ENCODE data around the gene FAM78B.

Gene FAM78B

DNA sequence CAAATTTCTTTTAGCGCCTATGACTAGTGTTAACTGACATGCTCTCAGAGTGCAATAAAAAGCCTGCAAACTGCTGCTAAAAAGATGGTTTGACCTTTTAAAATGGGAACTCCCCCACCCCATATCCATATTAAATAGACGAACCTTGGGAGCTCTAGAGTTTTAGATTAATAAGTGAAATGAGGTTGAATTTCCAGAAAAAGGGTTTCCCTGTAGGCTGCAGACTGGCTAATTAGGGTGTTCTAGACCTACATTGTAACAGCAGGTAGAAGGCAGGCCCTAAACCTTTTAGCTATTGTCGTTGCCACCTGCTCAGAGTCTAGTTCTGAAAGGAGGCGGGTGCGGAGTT, 2.2 kb downstream of the FAM78B start:
- DNase-seq = no peak

DNA sequence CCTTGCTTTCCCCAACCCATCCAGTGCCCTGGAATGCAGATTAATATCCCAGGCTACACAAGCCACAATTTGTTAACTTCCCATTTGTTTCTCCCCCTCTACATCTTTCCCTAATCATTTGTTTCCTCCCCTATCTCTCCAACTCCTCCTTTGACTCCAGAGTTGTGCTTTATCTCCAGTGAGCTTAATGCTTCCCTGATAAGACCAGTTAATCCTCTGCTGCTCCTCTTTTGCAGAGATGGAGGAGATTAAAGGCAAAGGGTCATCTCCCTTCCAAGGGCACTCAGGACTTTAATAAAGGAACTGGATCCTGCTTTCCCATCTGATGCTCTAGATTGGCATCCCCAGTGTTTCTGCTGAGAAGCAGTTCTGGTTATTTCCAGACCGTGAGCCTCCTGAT, 7.1 kb downstream of the FAM78B start:
- no peak for DNase-seq

DNA sequence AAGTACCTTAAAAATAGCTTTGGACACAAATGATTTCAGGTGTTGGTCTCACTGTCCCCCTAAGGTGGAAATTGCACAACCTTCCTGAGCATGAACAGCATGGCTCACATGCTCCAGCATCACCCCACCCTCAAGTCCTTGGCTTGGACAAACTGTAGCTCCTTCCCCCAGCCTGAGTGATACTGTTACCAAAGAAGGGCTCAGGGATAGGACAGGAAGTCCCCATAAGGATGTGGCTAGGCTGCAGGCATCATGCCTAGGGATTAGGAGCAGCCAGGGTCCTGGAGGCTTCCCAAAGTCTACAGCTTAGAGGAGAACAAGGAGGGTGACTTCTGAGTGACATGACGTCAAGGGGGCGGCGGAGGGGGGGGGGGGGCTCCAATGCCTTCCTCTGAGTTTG, 10.1 kb downstream of the FAM78B start:
- DNase-seq = no peak

DNA sequence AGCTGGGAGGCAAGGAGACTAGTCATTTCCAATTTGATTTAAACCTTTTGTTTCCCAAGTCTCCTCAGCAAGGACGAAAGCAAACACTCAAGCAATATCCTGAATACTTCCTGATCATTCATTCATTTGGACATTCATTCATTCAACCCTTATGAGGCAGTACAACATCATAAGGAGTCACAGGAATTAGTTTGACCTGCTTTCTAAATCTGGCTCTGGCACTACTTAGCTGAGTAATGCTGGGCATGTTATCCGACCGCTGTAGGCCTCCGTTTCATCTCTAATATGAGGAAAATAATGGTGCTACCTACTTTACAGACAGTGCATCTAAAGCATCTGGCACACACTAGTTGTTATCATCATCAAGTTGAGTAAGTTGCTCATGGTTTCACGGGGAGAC, 11.7 kb downstream of the FAM78B start:
- DNase-seq = no peak

DNA sequence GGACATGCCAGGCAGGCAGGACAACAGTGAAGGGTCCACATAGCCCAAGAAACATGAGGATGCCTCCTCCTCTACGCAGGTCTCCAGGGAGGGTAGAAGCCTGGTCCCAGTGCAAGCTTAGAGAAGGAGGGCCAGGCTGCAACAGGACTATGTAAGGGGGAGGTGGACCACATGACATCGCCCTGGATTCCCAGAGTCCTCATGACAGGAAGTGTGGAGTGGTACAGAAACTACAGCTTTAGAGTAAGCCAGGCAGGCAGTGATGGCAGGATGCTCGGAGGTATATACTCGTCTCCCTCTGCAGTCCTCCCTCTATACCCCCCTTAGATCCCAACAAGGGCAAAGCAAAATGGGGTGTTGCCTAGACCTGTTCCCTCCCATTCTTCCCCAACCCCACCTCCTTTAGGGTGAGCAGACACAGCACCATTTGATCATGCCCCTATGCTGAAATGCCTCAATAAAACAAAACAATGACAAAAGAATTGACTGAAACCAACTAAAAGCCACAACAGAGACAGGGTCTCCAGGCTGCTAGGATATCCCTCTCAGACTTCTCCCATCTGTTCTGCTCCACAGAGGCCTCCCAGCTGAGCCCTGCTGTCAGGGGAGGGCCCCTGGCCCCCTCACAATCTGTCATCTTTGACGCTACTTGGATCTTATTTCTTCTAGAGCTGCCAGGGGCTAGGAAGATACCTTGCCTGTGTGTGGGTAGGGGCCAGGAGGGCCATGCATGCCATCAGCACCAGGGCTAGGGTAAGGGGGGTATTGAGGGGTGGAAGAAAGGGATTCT, 13.1 kb downstream of the FAM78B start:
- DNase-seq = no peak

DNA sequence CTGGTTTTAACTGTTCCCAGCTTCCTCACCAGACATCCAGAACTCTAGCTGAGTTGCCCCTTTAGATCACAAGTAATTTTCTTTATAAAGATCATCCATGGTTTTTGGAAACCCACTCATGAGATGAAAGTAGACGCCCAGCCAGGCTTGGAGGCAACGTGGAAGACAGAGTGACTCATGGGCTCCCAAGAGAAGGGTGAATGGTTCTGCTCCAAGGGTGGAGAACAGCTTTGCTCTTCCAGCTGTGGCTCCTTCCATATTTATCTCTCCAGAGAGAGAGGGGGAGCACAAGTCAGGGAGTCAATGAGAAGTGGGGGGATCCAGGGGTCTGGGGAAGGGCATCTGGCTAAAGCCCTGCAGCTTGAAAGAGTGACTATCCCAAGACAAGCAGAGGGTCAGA, 13.8 kb downstream of the FAM78B start:
- DNase-seq = no peak

DNA sequence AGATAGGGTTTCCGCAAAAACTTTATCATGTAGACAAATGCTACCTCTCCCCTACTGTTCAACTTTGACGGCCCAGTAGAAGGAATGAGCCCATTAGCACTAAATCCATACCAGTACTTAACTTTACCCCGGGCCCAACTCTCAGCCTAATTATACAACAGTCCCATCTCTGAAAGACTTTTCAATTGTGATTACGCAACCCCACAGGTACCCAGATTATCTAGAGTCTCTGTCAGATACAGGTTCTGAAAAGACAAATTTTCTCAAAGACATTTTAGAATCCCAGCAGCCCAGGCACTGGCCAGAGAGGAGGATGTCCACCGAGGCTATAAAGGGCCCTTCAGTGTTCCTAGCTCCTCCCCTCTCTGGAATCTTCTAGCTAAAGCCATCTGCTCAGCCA, 15.0 kb downstream of the FAM78B start:
- no peak for DNase-seq

DNA sequence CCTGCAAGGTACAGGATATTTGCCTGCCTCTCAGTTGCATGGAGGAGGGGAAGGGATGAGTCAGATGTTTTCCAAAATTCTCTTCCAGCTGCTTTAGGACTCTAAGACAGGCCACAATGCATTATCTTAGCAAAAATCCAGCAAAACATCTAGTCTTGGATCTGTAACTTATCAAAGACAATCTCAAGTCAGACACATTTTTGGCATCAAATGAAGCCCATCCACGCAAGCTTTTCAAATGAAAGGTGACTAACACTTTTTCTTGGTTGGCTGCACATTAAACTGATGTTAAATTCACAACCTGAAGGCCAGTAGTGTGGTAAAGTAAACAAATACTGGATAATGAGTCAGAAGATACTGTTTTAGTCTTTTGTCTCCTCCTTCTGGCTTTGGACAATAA, 21.3 kb downstream of the FAM78B start:
- no peak for DNase-seq

DNA sequence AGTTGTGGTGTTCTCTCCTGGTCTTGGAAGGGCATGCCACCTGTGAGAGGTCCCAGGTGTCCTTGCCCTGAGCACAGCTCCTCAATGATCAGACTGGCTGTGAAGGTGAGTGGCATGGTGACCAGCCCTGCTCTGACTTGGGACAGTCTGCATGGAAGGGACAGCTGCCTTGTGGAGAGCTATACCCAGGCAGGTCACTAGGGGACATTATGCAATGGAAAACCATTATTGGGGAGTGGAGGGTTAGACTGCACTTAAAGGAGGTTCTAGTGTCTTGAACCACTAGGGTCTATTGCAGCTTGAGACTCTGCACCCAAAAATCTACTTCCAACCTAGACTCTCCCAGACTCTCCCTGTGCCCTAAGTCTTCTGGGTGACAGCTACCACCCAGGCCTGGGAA, 24.8 kb downstream of the FAM78B start:
- DNase-seq = no peak

DNA sequence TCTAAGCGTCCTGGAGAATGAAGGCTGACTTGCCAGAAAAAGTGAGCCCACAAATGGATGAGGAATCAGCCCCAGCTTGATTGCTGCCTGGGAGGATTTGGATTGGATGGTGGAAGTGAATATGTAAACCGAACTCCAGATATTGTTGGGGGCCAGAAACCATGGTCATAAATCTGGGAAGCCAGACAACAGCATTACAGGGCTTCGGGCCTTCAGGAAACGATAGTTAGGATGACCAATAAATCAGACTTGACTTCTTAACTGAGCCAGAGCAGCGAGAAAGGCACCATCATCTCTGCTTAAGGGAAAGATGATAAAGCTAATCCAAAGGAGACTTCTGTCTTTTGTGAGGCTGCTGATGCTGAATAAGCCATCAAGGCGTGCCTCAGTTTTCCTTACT, 26.6 kb downstream of the FAM78B start:
- DNase-seq = no peak

DNA sequence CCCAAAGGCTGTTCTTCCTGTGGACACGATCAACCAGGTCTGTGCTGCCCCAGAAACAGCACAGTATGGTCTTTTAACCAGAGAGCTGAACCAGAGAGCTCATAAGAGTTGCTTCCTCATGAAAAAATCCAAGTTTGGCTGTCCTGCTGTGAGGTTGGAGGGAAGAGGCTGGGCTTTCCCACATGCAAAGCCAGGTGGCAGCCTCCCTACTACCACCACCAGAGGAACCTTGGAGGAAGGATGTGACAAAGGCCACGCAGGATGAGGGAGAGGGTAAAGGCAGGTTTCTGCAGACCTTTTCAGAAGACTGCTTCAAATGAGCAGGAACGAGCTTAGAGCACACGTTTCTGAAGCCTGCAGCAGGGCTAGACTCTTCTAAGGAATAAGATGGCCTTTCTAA, 27.1 kb downstream of the FAM78B start:
- no peak for DNase-seq

DNA sequence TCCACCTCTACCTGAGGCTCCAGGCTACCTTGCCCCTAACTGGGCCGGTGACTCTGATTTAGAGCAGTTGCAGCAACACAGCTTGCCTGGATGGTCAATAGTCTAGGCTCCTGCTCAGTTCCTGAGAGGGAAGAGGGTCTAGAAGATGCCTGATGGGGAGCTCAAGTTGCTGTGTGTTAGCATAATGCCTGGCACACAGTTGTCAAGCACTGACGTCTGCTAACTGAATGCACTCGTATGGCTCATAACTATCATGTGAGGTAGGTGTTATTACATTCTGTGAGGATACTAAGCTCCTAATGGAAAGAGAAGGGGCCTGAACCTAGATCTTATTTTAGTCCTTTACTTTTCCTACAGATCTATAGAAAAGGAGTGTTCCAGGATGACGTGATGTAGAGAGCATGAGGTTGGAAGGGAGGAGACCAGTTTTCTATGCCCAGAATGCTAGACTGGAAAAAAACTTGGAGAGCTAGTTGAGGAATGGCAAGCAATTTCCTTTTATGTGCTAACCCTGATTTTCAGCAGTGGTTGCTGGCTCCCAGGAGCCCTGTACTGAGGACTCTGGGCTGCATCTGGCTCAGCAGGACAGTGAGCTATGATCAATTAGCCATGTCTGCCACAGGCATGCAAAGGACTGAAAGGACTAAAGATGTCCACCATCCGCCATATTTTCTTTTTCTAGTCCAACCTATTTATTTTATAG, 30.0 kb downstream of the FAM78B start:
- no peak for DNase-seq

DNA sequence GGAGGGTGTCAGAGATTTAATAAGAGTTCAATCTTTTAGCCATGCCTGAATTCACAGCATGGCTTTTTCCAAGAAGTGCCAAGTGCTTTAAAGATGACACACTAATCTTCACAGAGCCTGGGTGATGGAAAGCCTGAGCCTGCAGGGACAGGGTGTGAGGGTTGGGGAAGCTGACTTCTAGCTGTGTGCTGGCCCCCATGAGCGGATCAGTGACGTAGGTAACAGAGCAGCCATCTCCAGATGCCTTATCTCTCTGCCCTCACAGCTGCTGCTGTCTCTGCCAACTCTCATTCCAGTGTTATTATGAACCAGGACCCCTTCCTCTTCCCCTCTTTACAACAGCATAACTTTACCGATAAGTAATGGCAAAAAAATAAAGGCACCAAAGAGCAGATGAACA, 30.6 kb downstream of the FAM78B start:
- DNase-seq = no peak

DNA sequence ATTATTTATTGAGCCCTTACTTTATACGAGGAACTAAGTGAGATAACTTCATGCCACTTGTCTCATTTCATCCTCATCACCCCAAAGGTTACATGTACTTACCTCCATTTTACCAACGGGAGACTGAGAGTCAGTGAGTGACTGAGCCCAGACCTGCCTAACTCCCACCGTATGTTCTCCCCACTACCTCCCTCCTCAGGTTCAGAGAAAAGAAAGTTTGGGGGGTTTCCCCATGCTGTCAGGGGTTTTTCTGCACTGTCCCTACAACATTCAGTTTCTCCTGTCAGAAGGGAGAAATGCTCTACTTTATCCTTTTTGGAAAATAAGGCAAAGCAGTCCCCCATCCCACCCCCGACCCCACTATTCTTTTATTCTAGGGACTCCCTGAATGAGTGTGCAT, 32.9 kb downstream of the FAM78B start:
- no peak for DNase-seq

DNA sequence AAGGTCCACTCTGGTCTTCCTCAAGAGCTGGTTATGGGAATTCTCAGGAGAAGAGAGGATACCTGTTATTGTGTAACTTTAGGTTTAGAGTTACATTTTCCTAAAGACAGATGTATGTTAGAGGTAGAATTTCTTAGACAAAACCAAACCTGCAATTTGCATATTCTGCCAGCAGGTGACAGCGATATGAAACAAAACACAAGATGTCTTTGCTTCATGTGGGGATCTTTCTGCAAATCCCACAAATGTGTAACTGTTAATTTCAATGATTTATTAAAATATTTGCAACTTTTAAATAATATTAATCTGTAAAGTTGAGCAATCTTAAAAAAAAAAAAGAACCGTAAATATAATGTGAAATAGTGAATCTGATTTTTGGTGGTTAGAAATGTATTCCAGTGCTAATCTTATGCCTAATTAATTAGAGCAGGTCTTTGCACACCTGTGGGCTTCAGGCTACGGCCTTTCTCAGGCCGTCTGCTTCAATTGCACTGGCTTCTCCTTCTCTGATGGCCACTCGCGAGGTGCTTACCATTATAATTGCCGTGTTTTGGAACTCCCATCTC, 33.4 kb downstream of the FAM78B start:
- DNase-seq = no peak

DNA sequence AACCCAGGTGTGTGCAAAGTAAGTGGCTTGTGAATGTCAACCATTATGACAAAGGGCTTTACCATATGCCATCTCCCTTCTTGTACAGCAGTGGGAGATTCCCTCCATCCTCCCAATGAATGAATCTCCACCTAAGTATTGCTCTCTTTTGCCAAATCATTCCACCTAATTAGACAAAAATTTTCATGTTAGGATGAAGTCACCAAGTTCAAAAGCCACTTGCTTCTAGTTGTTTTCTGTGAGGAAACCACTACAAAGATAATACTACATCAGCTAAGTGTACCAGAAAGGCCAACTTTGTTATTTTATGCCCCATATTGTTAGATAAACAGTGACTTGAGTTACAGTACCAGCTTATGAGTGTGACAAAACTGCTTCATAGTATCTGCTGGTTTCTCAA, 34.3 kb downstream of the FAM78B start:
- no peak for DNase-seq

DNA sequence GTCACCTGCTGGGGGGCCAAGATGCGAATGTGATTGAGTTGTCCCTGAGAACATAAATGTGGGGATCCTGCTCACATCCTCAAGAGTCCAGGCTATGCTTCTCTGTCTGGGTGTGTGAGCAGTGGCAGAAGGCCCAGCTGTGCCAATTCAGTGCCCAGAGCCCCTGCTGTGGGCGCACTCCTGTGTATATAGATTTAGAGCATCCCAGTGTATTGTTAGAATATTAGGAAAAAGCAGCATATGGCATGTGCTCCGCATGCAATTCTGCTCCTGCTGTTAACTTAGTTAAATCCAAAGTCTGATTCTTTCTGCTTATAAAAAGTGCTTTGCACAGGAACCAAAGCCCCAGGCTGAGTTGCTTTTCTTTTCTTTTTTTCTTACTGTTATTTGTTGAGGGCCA, 37.8 kb downstream of the FAM78B start:
- no peak for DNase-seq

DNA sequence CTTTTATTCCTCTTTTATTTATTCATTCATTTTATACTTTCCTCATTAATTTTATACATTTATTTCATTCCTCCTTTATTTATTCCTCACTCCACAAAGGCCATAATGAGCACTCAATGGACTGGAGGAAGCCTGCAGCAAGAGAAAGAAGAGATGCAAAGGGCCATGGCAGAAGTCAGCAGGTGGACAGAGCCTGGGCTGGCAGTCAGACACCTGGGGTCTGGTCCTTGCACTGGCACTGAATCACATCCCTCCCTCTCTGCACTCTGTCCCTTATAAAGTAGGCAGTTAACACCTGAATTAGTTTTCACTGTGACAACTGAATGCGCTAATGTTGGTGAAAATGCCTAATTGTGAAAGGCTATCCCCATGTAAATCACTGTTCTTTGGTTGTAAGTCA, 38.6 kb downstream of the FAM78B start:
- no peak for DNase-seq

DNA sequence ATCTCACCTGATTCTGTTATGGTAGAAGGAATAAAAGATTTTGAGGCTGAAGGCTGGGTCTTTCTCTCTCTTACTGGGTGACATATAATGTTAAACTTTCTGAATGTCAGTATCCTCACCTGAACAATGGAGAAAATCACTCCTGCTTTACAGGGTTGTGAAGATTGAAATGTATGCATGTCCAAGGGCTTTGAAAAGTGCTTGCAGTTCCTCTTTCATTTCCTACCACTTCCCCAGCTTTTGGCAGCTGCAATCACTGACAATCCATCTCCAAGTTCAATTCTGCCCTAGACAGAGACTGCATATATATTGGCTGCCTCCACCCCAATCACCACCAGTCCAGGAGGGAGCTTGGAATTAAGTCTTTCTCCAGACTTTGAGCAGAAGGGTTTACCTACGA, 39.8 kb downstream of the FAM78B start:
- no peak for DNase-seq

DNA sequence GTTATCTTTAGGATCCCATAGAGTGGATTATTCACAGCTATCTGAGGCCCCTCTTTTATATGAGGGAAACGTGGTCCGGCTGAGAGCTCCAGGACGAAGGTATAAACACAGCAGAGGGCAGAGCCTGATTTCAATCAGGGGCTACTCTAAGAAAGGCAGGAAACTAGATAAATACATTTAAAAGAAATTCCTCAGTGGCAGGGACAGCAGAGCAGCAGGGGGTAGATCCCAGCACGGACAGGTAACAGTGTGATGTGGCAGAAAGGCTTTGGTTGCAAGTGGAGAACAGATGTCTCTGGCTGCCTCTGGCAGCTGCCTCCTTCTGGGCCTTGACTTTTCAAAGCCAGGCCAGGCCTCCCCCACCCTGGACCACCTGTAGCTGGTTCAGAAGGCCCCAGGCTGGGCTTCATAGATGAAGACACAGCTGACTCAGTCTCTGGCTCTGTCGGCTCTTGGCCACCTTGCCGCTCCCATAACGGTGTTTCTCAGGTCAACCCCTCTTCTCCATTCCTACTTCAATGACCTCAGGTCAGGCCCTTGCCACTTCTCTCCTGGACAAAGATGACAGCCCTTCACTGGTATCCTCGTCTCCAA, 43.8 kb downstream of the FAM78B start:
- no peak for DNase-seq

DNA sequence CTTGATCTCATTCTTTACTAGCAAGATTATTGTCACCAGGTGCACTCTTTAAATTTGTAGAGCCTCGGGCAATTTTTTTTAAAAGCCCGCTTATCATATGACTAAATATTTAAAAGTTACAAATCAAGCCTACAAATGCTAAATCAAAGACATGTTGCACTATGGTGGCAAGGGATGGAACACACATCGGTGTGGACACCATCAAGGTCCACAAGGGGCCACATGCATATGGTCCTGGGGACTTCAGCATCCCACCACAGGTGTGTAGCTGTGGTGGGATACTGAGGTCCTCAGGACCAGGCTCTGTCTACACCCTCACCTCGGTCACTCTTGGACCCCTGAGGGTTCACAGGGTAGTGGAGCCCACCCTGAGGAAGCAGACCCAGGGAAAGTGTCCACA, 45.8 kb downstream of the FAM78B start:
- DNase-seq = no peak

DNA sequence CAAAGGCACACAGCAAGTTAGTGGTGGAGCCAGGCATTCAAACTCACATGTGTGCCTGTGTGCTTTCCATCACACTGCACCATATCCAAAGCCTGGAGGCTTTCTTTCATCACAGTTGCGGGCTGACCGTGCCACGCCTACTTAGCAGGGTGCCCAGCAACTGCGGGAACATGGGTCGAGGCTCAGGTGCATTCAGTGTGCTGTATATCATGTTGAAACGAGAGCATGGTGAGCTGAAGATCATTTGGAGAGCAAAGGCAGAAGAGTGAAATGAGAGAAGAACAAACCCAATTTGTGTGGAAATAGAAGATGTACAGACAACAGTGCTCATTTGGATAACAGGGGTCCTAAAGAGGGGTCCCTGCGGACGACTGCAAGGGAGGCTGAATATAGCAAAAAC, 46.5 kb downstream of the FAM78B start:
- no peak for DNase-seq

DNA sequence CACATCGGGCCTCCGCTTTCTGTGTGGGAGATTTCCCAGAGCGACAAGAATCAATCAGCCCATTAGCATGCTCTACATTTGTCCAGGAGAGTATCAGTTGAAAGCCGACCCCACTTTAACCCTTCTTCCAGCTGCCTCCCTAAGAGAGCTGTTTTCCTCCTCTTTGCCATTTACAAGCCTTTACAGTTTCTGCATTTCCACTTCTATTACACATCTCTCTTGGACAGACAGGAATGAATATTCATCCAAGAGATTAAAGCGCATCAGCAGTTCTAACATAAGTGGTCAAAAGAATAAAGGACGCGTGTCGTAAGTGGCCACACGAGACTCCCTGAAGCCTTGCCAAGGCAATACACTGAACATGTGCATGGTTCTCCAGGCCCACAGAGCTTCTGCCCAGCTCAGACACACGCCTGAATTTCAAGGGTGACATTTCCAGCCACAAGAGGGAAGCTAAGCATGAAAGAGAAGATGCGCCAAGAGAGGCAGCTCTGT, 47.3 kb downstream of the FAM78B start:
- DNase-seq = no peak

DNA sequence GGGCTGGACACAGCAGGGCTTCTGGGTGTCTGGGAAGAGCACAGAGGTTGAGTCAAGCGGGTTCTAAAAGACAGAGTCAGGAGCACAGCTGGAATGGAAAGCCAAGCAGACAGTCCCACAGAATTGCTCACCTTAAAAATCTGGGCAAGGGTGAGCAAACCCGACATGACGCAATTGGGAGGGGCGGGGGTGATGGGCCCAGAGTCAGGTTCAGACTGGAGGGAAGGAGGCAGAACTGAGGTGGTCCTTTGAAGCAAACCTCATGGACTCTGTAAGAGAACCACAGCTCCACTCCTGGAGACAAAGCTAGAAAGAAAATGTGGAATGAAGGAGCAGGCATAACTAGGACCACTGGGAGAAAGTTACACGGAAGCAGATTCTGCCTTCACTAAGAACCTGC, 49.0 kb downstream of the FAM78B start:
- no peak for DNase-seq
